GM18499 (cell line): ENCODE measurements around the gene RAX2.
"Not testable (repeated sequence)": the region's sequence is repeated elsewhere in the genome, so short reads cannot be mapped to it uniquely, and the experiment has no call there.

Experiments used
- ATAC-seq: cut with Tn5 transposase; IDR thresholded peaks from one replicate; pipeline ENCODE4 v1.9.1; 2021; ENCODE audit warnings: moderate number of reproducible peaks; ENCODE audit not compliant: insufficient read depth, unreplicated experiment

The RAX2 gene

GRCh38 chr19:3780786-3781304 lies 8.8 kb upstream of the RAX2 start:
- no peak for ATAC-seq

DNA sequence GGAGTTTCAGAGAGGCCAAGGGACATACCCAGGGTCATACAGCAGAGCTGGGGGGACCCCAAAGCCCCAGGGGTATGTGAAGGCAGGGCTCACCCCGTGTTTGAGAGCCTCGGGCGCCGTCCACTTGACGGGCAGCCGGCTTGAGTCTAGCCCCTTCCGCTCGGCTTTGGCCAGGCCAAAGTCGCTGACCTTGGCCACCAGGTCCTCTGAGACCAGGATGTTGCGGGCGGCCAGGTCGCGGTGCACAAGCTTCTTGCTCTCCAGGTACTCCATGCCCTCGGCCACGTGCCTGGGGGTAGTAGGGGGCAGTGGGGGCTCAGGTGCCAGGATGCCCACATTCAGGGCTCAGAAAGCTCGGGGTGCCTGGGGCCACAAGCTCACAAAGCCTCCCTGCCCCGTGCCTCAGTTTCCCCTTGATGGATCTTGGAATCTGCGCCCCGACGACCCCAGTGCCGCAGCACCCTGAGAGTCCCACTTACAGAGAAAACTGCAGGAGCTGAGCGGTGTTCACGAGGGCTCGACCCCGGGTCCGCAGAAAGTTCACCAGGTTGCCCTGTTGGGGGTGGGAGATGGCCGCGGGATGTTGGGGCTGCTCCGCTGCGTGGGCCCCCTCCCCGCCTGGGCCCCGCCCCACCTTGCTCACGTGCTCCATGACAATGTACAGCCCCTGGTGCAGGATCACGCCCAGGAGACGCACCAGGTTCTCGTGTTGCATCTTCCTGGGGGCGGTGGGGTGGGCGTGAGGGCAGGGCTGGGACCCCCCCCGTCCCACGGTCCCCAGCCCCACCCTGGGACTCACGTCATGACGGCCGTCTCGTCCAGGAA lies 7.1 kb upstream of the RAX2 start:
- ATAC-seq = no peak

DNA sequence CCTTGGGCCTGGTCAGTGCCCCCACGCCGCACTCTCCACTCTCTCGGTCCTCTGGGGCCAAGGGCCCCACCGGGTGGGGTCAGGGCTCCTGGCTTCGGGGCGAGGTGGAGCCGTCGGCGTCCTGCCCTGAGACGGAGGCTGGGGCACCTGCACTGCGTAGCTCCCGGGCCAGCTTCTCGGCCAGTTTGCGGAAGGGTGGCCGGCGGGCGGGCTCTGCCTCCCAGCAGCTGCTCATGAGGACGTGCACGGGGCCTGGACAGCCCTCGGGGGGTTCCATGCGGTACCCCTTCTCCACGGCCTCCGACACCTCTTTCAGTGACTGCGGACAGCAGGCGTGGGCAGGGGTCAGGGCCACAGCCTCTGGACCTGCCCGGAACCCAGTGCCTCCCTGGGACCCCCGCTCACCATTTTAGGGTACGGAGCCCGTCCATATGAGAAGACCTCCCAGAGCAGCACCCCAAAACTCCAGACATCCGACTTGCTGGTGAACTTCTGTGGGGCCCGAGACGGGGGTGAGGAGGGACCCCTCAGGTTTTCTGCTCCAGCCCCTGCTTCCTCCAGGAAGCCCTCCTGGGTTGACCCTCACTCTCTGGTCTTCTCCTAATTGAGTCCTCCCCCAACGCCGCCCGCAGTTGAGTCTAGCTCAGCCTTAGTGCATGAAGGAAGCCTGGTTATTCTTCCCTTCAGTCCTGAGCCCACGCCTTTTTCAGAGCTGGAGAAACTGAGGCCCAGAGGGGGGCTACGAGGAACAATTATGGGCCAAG lies 6.3 kb upstream of the RAX2 start:
- ATAC-seq = no peak

GRCh38 chr19:3776479-3777040 lies 4.5 kb upstream of the RAX2 start:
- no peak for ATAC-seq

- ATAC-seq = no peak
Measured at GRCh38 chr19:3775831-3776230, 3.8 kb upstream of the RAX2 start.

- no peak for ATAC-seq
Measured at GRCh38 chr19:3775374-3775711, 3.3 kb upstream of the RAX2 start.

GRCh38 chr19:3774621-3775373 lies 2.8 kb upstream of the RAX2 start:
- ATAC-seq = no peak

DNA sequence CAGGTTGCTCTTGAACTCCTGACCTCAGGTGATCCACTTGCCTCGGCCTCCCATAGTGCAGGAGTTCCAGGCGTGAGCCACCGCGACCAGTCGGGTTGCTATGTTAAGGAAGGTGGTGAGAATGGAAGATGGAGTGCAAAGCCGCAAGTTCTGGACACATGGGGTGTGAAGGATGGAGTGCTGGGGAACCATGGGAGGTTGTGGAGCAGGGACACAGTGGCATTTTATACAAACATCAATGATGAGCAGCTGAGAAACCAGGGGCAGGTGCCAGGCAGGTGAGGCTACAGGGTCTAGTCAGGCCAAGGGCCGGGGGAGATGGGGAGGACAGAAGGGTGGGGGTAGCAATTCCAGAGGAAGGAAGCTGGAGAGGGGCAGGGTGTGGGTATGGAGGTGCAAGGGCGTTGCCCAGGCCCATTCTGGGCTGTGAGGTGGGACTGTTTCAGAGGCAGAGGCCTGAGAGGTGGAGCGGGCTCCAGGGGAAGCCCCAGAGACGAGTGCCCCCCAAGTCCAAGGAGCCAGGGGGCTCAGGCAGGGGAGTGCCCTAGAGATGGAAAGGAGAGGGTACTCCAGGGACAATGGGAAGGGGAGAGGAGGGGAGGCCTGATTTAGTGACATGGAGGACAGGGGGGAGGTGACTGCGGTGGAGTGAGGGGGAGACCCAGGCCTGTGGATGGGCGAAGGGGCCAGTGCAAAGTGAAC lies 1.9 kb upstream of the RAX2 start:
- ATAC-seq = no peak

- no peak for ATAC-seq
Measured at GRCh38 chr19:3771000-3771905, 775 bp downstream of the RAX2 start.

GRCh38 chr19:3770136-3770999 lies 1.7 kb downstream of the RAX2 start:
- no peak for ATAC-seq

GRCh38 chr19:3769494-3769893 lies 2.5 kb downstream of the RAX2 start:
- no peak for ATAC-seq

- no peak for ATAC-seq
Measured at GRCh38 chr19:3768748-3769099, 3.3 kb downstream of the RAX2 start.

GRCh38 chr19:3768015-3768747 lies 3.8 kb downstream of the RAX2 start:
- no peak for ATAC-seq

DNA sequence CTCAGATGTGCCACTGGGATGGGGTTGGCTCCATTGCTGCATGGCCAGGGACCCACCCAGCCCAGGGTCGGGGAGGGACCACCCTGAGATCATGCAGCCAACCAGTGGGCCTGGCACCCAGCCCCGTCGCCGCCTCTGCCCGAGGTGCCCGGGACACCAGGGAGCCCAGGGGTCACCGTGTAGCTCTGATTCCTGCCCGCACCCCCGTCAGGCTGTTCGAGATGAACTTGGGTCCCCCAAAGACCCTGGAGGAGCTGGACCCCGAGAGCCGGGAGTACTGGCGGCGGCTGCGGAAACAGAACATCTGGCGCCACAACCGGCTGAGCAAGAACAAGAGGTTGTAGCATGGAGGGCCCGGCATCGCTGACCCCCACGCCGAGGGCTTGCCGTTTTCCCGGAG lies 5.0 kb downstream of the RAX2 start:
- no peak for ATAC-seq

- ATAC-seq = no peak
Measured at GRCh38 chr19:3766520-3766919, 5.5 kb downstream of the RAX2 start.

- not testable (repeated sequence) for ATAC-seq
Measured at GRCh38 chr19:3765757-3766156, 6.3 kb downstream of the RAX2 start.

DNA sequence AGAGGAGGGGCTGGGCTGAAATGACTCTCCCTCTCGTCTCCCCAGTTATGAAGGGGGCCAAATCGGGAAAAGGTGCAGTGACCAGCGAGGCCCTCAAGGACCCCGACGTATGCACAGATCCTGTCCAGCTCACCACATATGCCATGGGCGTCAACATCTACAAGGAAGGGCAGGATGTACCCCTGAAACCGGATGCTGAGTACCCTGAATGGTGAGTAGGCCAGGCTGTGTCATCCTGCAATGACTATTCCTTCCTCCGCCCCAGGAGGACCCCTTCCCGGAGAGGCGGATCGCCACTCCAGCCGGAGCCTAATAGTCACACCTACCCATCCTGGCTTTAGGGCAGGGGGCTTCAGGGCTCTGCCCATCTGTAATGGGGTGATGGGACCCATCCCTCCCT lies 6.9 kb downstream of the RAX2 start:
- no peak for ATAC-seq
